ENCODE measurements around the gene CCDC40.

- no peak for TF ChIP-seq EZH2 (IDR thresholded peaks at IDR 0.05; ENCODE audit: low read length, missing control alignments)
- no peak for TF ChIP-seq CTCF (conservative IDR thresholded peaks at IDR 0.05 in 1 of 2, IDR thresholded peaks at IDR 0.05 in 1 of 2; ENCODE audit: low read depth in 1 of 2, low read length in 2 of 2)
Observed at GRCh38 chr17:80008848-80009247, 27.6 kb upstream of the CCDC40 start.

All from fibroblast of lung (primary cell).